Upper lobe of left lung (tissue), 4 donors: ENCODE results near the gene LCN12.

Experiments used
- CTCF ChIP-seq, 6 experiments: fragments of 450-650 bp in 4 of 6; fragments of 200-600 bp in 2 of 6; sonication (generic) in 2 of 6; IDR thresholded peaks; one replicate each; pipeline ENCODE4 v1.5.1; 2016 to 2019; ENCODE audit warnings: antibody characterized with exemption in 6 of 6
- EP300 ChIP-seq, 4 donors: sonication (generic); formaldehyde crosslinking; IDR thresholded peaks; one replicate each; pipeline ENCODE4 v1.5.1; 2017; ENCODE audit warnings: antibody characterized with exemption in 4 of 4, control low read depth in 2 of 4
- POLR2A ChIP-seq, 4 donors: fragments of 450-650 bp; IDR thresholded peaks; one replicate each; pipeline ENCODE4 v1.5.1; 2016 to 2017; ENCODE audit warnings: antibody characterized with exemption in 4 of 4, mild to moderate bottlenecking in 2 of 4
- POLR2AphosphoS5 ChIP-seq, 2 donors: sonication (generic); formaldehyde crosslinking; IDR thresholded peaks; one replicate each; pipeline ENCODE4 v1.5.1; 2017; ENCODE audit warnings: antibody characterized with exemption in 2 of 2

- TF ChIP-seq POLR2A (IDR thresholded peaks at IDR 0.05) (no peak), CTCF (IDR thresholded peaks at IDR 0.05) (no peak), EP300 (IDR thresholded peaks at IDR 0.05) (no peak), POLR2AphosphoS5 (IDR thresholded peaks at IDR 0.05) (no peak)
These were observed 27.9 kb downstream of the LCN12 start for GRCh38 chr9:136979769-136980587.
